ENCODE measurements around the gene SLC46A3. TPM values are rescaled to one million over a fixed set of nuclear protein-coding genes. Genes with fewer than 3 reads are reported as not detected.
"Not testable (repeated sequence)": the region's sequence is repeated elsewhere in the genome, so short reads cannot be mapped to it uniquely, and the experiment has no call there.

SLC46A3 gene
- polyA plus RNA-seq, 3 donors: 2.6 to 3.1 (median 2.7) TPM

DNA sequence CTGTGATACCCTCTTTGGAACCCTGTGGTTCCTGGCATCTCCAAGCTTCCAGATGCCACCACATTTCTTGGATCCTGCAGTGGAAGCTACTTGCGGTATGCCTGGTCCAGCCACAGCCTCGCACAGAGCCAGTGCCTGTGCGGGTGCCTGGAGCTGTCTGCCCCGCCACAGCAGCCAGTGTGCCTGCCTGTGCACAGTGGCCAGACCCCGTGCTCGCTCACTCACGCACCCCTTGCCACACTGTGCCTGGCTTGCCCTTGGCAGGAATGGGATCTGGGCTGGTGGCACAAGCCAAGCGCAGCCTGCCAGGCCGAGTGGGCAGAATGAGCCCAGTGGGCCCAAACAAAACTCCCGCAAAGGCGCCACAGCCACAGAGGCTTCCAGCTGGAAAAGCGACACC lies 33.7 kb downstream of the SLC46A3 start:
- no peak for DNase-seq

DNA sequence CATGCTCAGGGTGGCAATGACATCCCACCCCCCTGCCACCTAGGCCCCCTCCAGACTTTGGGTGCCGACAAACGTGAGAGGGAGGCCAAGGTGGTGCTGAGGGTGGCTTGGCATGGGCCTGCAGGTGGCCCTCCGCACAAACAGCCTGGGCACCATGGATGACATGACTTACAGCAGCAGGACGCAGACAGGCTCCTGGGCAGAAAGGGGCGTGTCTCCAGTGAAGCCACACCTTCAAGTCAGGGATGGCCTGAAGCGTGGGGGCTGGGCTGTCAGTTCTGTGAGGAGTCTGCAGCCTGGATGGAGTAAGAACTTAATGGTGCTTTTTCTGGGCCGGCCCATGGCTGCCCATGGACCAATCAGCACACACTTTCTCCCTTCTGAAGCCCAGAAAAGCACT lies 34.5 kb downstream of the SLC46A3 start:
- DNase-seq: no peak

DNA sequence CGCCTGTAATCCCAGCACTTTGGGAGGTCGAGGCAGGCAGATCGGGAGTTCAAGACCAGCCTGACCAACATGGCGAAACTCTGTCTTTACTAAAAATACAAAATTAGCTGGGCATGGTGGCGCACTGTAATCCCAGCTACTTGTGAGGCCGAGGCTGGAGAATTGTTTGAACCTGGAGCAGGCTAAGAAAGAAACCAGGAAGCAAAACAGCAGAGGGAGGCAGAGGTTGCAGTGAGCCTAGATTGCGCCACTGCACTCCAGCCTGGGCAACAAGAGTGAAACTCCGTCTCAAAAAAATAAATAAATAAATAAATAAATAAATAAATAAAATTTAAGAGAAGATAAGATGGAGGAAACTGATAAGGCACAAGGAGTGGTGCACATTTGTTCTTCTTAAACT lies 35.6 kb downstream of the SLC46A3 start:
- not testable (repeated sequence) for DNase-seq

DNA sequence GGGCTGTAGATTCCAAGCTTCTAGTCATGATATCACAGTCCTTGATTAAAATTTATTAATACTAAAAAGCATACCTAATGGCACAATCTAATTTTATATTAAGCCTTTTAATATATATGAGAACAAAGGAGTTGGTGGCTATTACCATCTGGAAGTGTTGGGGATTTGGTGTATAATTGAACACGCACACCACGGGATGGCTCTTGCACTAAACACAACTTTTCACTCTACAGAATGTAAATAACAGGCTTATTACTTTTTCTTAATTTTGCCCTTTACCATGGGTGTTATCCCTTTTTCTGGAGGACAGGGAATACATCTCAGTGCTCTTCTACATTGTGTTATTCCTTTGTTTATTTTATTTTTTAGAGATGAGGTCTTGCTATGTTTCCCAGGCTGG lies 38.2 kb downstream of the SLC46A3 start:
- DNase-seq: no peak

DNA sequence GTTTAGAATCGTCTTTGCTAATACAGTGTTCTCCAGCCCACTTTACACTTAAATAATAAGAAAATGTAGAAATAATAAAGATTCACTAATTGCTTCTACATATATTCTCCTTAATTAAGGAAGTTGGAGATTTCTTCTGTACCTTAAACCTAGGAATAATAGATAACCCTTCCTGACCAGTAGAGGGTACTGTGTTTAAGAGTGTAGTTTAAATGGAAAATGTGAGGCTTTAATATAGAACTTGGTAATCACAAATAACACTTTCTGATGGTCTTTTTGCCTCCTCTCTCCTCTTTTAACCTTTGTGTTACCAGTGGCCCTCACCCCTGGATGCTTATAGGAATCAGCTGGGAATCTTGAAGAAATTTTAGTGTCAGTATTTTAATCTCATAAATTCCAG lies 39.1 kb downstream of the SLC46A3 start:
- DNase-seq: no peak

DNA sequence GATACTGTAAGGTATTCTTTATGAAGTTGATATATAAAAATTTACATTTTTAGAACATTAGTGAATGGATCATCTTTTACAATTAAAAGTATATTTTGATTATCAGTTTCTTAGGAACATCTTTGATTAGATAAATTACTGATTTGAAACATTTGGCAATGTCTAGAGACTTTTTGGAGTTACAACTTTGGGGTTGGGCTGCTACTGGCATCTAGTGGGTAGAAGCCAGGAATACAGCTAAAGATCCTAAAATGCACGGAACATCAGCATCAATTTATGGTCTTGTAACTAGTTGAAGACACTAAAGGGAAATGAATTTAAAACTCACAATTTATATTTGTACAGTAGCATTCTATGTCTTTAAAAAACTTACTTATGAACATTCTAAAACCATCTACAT lies 40.0 kb downstream of the SLC46A3 start:
- no peak for DNase-seq

DNA sequence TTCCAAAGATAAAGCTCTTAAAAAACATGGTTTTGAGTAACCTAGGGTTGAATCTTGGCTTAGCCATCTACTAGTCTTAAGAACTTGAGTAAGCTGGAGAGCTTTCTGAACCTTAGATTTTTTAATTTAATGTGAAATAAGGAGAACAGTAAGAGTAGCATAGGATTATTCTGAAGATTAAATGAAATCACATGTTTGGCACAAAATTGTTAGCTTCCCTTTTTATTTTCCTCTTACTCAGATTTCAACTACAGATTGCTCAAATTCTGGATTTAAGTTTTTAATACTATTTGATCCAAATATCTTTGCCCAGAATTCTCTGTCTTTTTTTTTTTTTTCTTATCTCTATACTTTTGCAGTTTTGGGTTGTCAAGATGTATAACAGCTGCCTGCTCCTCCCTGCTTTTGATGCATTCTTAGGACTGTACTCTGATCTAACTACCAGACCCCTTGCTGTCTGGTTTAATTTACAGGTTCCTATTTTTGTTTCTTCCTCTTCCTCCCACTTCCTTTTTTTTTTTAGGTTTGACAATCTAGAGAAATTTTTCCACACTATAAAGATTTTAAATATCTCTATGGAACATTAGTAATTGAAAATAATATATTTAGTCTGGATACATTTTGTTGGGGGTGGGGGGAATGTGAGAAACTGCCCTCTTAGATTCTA lies 47.5 kb downstream of the SLC46A3 start:
- DNase-seq: no peak

DNA sequence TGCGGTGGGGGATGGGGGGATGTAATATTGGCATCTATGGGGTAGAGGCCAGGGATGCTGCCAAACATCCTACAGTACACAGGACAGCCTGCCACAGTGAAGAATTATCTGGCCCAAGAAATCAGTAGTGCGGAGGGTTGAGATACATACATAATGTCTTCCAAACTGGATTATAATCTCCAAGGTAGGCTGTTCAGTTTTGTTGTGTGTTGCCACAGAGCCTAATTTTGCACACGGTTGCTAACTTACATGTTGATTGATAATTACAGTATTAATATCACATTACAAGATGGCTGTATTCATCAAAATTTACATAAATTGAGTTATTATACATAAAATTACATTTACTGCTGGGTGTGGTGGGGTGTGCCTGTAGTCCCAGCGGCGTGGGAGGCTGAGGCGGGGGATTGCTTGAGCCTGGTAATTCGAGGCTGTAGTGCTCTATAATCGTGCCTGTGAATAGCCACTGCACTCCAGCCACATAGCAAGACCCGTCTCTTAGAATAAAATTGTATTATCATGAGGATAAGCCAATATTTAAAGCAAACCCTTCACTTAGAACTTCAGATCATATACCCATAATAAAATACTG lies 51.8 kb downstream of the SLC46A3 start:
- no peak for DNase-seq

DNA sequence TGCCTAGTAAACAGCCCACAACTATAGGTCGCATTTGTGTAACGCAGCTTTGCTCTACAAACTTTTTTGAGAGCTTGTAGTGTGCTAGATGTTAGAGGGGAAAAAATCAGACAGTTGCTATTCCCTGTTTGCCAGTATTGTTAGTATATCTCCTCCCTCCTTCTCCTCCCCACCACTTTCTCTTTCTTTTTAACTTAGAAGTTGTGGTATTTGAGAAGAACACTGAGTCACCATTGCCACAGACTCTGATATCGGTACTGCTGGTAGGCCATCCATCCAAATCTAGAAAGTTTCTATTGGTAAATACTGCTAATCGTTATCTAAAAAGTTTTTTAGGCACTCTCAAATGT lies 59.2 kb downstream of the SLC46A3 start:
- no peak for DNase-seq

DNA sequence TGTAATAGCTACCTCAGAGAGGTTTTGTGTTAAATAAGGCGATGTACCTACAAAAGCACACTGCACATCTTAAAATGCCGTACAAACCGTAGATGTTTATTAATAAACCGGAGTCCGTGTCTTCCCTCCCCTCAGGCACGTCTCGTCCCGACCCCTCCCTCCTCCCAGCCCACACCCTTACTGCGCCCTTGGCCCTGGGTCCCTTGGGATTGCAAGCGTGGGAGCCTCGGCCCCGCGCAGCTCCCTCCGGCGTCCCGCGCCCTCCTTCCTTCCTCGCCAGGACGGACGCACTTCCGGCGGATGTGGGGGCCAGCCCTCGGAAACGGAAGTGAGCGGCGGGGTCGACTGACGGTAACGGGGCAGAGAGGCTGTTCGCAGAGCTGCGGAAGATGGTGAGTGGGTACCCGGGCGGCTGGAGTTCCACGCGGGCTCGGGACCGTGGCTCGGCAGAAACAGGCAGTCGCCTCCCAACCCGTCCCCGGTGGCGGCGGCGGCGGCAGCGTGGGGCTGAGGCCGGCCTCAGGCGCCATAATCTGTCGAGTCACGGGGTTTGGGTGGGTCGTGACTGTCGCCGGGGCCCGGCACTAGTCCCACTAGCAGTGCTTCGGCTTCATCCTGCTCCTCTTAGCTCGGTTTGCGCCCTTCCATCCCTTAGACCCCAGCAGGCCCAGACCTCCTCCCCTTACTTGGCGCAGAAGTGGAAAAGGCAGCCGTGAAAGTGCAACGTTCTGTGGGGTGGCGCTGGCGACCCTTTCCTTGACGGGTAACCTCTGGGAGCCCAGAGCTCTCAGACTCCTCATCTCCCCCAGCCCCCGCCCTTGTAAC lies 59.8 kb downstream of the SLC46A3 start, which contains the start of gene POMP:
TSS of gene POMP (plus strand) at position 335 of the 825 bp plus-strand sequence. CDS start at position 390, 55 bp downstream.
- DNase-seq: peak; percentile 92

DNA sequence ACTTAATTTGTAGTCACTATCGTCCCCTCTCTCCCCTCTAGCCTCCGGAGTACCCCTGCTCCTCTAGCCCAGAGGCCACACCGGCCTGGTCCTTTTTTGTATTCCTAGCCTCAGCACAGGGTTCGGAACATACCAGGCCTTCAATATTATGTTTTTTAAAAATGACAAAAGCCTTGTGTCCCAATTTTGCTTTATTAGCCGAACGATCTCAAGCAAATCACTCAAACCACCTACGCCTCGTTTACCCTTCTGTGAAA lies 60.3 kb downstream of the SLC46A3 start:
- DNase-seq: no peak

DNA sequence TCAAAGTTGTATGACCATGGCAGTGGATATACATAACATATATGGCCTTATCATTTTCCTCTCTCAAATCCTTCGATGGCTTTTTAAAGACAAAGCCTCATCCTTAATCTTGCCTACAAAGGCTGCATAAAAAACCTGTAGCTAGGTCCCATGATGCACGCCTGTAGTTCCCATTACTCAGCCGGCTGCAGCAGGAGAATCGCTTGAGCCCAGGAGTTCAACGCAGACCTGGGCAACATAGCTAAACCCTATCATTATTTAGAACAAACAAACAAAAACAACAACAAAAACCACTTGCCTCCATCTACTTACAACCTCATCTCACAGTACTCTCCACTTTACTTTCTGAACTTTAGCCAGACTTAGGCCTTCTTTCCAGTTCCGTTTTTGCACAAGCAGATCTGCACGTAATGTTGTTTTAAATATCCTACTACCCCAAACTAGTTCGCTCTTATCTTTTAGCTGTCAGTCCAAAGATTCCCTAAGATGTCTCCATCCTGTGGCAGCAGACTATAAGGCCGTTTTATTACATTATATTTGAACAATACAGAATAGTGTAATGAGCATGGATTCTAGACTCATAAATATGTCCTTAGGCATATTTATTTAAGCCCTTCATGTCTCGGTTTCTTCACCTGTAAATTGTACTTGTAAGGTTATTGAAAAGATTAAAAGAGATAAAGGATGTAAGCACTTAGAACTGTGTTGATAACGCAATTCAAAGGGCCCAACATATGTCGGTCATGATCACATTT lies 60.8 kb downstream of the SLC46A3 start:
- DNase-seq: no peak

DNA sequence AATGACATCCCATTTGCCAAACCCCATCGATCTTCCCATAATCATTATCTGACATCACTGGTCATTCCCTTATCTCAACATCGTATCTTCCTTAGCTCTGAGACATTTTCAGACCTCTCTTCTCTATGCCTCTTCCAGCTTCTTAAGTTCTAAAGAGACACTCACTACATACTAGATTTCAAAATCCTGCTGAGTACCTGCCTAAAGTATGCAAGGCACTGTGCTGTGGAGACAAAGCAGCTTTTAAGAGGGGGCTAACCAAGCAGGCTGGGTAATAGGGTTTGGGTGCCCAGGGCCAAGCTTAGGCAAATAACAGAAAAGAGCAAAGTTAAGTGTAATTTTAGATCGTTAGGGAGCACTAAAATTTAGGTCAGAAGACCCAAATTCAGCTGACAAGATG lies 63.2 kb downstream of the SLC46A3 start:
- DNase-seq: no peak

DNA sequence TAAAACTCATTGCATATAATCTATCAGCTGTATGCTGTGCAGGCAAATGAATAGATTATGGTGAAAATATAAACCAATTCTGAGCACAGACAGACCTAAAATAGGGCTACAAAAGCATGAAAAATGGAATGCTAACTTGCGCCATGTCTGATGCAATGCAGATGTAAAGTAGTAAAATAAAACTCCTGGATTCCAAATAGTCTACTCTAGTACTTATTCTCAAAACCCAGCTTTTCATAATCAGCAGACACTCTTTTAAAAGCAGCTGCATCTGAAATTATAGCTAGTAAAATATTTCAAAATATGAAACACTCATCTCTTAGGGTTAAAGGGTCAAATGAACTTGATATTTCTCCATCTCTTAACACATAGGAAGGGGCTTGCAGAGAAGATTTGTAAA lies 64.5 kb downstream of the SLC46A3 start:
- no peak for DNase-seq

DNA sequence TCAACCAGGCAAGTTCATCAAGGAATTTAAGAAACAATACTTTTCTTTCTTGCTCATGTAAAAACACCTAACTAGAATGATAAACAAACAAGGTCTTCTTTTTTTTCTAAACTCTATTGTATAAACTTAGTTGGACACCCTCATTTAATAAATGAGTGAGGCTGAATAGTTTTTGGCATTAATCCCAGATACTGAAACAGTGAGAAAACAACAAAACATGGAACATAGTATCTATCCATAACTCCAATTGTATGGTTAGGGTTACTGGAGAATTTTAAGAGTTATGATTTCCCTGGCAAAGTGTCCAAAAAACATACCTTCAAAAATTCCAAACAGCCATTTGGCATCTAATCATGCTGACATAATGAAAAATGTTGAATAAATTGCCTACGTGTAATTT lies 65.7 kb downstream of the SLC46A3 start:
- no peak for DNase-seq

DNA sequence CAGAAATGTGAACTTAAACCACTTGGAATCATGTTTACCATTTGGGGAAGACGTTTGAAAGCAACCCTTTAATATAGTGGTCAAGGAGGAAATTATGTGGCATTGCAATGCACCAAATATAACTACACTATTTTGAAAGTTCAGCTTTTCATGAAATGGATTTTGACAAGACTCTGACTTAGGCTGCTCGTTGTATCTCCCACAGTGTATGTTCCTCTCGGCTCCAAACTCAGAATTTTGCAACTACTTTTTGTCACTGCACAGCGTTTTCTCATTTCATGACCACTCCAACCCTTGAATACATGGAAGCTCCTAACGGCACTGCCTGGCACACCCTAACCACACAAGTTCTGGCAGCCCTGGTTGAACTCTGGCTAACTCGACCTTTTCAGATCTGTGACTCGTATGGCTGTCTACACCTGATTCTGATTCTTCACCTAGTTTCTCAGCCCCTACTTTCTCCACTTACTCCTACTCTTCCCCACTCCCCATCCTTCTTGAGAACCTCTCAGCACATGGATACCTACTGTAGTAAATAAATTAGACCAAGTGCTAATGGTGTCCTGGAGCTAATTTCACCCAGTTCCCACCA lies 66.9 kb downstream of the SLC46A3 start:
- DNase-seq: no peak

DNA sequence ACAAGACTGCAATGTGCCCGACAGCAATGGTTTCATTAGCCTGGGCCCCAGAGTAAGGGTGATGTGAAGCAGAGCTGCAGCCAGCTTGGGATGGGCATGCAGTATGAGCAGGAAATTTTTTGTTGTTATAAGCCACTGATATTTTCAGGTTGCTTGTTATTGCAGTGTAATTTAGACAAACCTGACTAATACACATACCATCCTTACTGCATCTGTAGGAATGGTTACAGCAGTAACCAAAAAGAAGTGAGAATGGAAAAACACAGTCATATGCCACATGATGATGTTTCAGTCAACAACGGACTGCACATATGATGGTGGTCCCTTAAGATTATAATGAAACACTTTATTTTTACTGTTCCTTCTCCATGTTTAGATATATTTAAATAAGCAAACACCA lies 68.5 kb downstream of the SLC46A3 start:
- no peak for DNase-seq

Other genes with a start within 250 kb of the SLC46A3 start
- gene FLT1, start 223.8 kb downstream of the SLC46A3 start, polyA plus RNA-seq (ENCODE audit: insufficient read length in 3 of 3): 10 to 100 TPM; 34.4 to 37.2 (median 35.1) TPM
- 10 to 100 TPM; 81.5 to 90.7 (median 82.6) TPM for gene POMP, start 59.8 kb downstream of the SLC46A3 start, polyA plus RNA-seq (ENCODE audit: insufficient read length in 3 of 3)
- under 1 TPM; 0.55 to 0.90 (median 0.69) TPM for gene MTUS2, start 101.4 kb upstream of the SLC46A3 start, polyA plus RNA-seq (ENCODE audit: insufficient read length in 3 of 3)

Data from renal pelvis (tissue), 4 donors.